ENCODE results near the gene FAF1.
"Not testable (repeated sequence)": the region's sequence is repeated elsewhere in the genome, so short reads cannot be mapped to it uniquely, and the experiment has no call there.

Gene FAF1

GRCh38 chr1:50750021-50750619 lies 209.9 kb downstream of the FAF1 start:
- no peak for DNase-seq

- no peak for DNase-seq
Observed at GRCh38 chr1:50747394-50747793, 212.7 kb downstream of the FAF1 start.

- no peak for DNase-seq
Observed at GRCh38 chr1:50742523-50742922, 217.5 kb downstream of the FAF1 start.

- DNase-seq, result no peak
Observed at GRCh38 chr1:50739125-50739524, 220.9 kb downstream of the FAF1 start.

- DNase-seq, result no peak
Observed at GRCh38 chr1:50735443-50735842, 224.6 kb downstream of the FAF1 start.

GRCh38 chr1:50727578-50727977 lies 232.5 kb downstream of the FAF1 start:
- DNase-seq, result not testable (repeated sequence)

GRCh38 chr1:50724626-50725286 lies 235.3 kb downstream of the FAF1 start:
- DNase-seq, result no peak

- no peak for DNase-seq
Observed at GRCh38 chr1:50720457-50721053, 239.5 kb downstream of the FAF1 start.

GRCh38 chr1:50719126-50719525 lies 240.9 kb downstream of the FAF1 start:
- DNase-seq, result no peak

- DNase-seq, result no peak
Observed at GRCh38 chr1:50717327-50717726, 242.7 kb downstream of the FAF1 start.

- DNase-seq, result not testable (repeated sequence)
Observed at GRCh38 chr1:50716455-50716854, 243.6 kb downstream of the FAF1 start.

- no peak for DNase-seq
Observed at GRCh38 chr1:50710099-50710498, 250.0 kb downstream of the FAF1 start.

- no peak for DNase-seq
Observed at GRCh38 chr1:50707824-50708223, 252.2 kb downstream of the FAF1 start.

GRCh38 chr1:50705699-50706098 lies 254.4 kb downstream of the FAF1 start:
- DNase-seq, result no peak

GRCh38 chr1:50705041-50705440 lies 255.0 kb downstream of the FAF1 start:
- DNase-seq, result no peak

GRCh38 chr1:50704126-50704525 lies 255.9 kb downstream of the FAF1 start:
- DNase-seq, result no peak

- DNase-seq, result no peak
Observed at GRCh38 chr1:50703240-50703639, 256.8 kb downstream of the FAF1 start.

- no peak for DNase-seq
Observed at GRCh38 chr1:50702395-50702794, 257.7 kb downstream of the FAF1 start.

GRCh38 chr1:50701706-50702317 lies 258.3 kb downstream of the FAF1 start:
- no peak for DNase-seq

GRCh38 chr1:50700621-50701020 lies 259.4 kb downstream of the FAF1 start:
- no peak for DNase-seq

- DNase-seq, result no peak
Observed at GRCh38 chr1:50700214-50700613, 259.9 kb downstream of the FAF1 start.

GRCh38 chr1:50699795-50700194 lies 260.3 kb downstream of the FAF1 start:
- no peak for DNase-seq

- DNase-seq, result no peak
Observed at GRCh38 chr1:50697440-50698421, 262.3 kb downstream of the FAF1 start.
